ENCODE results near the gene TM4SF4.

The TM4SF4 gene

DNA sequence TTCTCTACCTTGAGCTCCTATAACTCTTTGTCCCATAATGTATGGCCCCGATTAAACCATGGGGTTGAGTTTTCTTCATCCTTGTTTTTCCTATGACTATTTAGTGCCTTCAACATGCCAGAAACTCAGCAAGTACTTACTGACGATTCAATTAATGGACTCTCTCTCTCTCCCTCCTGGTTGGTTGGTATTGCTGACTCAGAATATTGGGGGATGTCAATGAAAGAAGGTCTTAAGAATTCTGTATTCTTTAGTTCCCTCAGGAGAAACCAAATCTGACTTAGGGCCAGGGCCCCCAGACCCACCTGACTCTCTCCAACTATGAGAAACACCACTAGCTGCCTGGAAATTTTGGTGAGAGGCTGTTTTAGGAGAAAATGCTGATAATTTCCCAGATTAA is 40.8 kb downstream of the TM4SF4 start:
- no peak for DNase-seq

DNA sequence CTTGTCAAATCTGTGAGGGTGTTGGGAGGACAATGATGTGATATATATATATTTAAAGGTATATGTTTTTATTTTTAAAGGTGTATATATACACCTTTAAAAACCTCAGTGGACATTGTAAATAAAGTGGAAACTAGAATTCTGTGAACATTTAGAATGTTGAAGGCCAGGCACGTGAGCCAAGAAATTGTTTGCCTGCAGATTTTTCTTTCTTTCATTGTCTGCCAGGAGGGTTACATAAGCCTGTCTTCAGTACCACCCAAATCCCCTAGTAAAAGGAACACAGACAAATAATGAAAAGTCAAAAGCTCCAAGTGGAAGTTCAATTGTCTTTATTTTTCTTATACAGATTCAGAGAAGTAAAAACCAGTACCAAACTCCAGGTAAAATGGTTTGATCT is 42.4 kb downstream of the TM4SF4 start:
- no peak for DNase-seq

DNA sequence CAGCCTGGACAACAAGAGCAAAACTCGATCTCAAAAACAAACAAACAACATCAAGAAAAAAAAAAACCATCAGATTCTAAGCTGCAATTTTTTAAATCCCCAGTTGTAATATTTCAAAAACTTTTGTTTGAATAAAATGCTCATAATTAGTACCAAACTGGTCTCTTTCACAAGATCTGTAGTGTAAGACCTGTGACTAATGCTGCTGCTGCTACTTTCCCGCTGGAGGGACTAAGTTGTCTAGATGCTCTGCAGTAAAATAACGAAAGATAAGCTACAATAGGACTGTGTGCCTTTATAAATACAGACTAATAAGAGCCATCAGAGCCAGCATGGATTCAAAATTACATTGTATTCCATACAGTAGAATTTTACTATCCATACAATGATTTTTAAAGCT is 45.4 kb downstream of the TM4SF4 start:
- DNase-seq: no peak

DNA sequence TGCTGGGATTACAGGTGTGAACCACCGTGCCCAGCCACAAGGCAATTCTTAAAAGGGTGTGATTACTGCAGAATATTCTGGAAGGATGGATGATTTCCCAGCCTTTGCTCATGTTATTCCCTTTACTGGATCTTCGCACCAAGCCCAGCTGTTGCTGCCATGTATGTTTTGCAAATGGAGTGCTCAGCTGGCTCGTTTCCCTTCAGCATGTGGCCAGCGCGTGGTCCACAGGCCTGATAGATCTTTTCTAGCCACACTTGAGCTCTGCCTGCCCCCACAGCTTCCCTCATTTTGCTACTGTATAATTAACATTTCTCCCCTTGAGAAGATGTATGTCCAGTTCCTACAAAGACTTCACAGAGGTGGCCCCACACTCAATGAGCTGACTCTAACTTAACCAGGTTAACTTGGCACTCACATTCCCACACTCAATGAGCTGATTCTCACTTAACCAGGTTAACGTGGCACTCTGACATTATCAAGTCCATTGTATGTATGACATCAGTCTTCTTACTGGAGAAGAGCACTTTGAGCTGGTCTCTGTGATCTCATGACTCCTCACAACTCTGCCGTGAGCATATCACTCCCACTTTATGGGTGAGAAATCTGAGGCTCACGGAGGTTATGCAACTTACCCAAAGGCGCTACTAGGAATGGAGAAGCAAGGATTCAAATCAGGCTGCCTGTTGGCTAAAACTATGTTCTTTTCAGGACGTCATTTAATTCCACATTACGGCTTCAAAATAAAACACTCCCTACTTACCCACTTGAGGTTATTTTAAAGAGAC is 49.2 kb downstream of the TM4SF4 start:
- DNase-seq: no peak

DNA sequence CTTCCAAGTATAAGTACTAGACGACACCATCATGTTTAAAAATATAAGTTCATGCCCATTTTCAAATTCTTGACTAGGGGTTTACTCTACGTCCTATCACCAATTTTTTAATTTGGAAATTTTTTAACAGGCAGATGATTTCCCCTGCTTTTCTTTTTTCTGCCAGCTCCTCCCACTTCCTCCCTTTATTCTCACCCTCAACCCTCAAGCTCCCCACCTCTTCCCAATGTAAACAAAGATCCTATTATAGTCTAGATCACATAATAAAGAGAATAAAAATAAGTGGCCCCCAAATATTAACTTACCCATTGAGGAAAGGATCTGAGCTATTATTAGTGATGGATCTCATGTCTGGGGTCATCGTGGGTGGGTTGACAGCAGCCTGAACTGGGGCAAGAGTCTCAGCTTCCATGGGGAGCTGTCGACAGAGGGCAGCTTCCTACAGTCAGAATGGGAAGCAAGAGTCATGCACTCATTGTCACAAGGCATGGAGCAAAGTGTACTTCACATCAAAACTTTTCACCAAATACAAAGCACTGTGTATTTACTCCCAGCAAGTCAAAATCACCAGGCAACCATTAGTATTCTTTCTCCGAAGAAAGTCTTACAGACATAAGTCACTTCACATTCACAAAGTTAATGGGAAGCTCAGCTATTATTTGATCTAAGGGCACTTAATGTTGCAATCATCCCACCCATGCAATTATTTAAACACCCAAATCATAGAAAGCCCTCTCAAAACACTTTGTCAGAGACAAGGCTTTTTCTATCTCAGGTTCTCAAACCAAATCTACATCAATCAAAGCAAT is 53.2 kb downstream of the TM4SF4 start:
- no peak for DNase-seq

DNA sequence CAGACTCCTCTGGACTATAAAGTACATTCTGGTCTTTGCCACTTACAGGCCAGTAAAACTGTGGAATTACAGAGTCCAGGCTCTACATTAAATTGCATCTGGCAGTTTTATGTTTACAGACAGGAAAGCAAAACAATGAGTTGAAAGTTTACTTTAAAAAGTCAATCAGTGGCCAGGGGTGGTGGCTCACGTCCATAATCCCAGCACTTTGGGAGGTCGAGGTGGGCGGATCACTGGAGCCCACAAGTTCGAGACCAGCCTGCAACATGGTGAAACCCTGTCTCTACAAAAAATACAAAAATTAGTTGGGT is 53.8 kb downstream of the TM4SF4 start:
- no peak for DNase-seq

DNA sequence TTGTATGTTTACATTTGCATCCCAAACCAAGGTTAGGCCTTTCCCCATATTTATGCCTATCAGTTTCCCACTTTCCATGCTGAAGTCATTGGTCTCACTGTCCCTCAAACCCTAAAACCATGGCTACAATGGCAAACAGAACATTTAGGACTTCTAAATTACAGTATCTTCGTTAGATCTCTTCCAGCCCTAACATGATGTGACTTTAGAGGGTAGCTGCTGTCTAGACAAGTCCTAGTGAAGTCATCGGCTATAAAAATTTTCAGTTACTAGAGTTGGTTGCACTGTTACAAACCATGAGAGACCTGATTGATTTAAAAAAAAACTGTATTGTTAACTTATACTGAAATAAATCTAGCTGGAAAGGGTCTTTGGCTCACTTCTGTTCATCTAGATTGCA is 54.6 kb downstream of the TM4SF4 start:
- no peak for DNase-seq

DNA sequence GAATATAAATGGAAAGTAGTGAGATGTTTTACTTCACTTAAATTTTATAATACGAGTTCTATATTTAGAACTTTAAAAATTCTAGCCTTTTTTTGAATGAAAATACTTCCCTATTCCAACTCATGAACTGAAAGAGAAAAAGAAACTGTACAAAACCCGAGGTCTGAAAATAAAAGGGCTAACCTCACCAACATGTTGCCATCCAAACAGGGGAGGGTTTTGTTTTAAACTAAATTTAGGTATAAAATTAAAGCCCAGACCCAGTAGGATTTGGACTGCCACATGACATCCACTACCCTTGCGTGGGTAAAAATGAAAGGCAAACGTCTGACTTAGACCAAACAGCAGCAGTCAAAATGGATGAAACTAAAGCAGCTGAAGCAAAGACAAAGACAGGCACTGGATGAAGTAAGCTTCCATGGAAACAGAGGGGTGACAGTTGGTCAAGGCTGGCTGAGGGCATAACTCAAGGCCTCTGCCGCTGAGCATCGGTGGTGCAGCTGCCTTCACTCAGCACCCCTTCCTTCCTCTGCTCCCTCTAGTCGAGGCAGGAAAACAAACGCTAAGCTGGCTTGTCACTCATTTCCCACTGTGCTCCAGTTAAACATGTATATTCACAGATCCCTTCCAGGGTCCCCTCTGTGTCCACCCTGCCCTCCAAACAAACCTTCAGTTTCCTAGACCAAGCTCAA is 58.1 kb downstream of the TM4SF4 start:
- no peak for DNase-seq

DNA sequence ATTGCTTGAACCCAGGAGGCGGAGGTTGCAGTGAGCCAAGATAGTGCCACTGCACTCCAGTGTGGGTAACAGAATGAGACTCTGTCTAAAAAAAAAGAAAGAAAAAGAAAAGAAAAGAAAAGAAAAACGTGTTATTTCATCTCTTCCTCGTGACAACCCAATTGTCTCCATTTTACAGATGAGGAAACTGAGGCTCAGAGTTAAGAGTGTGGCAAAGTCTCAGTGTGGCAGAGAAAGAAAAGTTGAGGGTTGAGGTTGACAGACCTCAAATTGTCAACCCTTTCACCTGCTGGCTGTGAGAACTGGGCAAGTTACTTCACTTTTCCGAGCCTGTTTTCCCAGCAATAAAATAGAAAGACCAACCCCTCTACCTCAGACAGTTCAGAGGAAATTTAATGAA is 59.6 kb downstream of the TM4SF4 start:
- no peak for DNase-seq

DNA sequence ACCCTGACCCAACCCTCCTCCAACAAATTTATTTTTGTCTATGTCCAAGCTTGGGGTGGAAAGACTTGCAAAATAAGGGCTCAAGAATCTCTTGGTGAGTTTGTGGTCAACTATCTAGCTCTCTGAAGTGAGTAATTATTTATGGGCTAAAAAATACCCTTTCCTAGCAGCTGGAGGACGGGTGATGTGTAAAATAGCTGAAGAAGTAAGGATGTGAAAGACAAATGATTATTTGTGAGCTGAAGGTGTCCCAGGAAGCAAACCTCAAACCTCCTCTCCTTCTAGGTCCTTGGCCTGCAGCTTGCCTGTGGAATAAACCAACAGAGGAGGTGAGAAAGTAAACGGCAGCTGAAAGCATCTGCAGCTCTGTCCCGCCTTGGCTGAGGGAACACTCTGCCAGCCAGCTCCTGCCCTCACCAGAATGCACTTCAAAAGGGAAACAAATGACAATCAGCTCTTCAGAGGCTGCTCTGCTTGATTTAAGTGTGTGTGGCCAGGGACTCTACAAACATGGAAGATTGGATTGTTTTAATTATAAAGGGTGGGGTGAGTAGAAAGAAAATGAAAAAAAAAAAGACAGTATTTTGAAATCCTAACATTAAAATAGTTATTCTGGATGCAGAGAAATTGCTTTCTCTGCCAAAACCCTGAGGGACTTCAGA is 60.3 kb downstream of the TM4SF4 start:
- DNase-seq: peak; percentile 79

DNA sequence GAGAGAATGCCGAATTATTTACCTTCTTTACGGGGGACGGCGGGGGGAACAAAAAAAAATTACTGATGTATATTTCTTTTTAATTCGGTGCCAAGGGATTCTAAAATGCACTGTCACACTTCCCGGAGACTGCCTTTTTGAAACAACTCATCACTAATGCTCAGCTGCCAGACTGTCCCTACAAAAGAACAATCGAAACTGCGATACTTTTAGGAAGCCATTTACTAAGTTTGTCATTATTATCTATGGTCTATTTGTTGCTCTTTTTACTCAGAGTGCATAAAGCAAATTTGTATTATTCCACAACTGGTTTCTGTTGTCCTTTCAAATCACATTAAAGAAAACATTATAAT is 60.8 kb downstream of the TM4SF4 start:
- no peak for DNase-seq

DNA sequence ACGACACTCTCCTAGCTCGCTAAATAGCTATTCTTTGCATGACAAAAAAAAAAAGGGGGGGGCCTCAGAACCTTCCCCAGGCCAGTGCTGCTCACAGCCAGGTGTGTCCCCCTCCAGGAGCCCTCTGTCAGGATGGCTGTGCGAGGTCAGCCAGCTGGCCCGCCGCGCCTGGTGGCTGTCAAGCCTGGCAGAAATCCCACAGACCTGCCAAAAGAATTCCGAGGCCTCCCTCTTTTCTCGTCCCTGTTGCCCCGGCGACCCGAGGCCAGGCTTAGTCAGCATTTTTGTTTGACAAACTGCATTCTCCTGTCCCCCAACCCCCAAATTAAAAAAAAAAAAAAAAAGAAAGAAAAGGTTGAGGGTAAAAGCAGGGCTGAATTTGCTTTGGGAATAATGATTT is 61.9 kb downstream of the TM4SF4 start:
- peak; percentile 56 for DNase-seq

DNA sequence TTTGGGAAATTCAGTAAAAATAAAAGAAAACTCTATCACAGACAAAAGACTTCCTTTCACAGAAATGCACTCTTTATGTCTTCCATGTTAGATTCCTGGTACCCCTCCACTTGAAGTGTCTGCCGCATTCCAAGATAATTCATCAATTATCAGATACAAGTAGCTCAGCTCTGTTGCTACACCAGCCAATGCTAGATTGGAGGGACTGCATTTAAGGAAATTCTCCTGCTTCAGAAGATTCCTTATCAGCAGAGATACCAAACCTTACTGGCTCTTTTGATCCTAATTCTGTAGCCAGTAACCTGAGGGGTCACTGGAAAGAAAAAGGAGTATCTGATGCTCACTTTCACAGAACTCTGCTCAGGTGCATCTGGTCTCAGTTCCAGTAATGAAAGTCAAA is 63.9 kb downstream of the TM4SF4 start:
- no peak for DNase-seq

DNA sequence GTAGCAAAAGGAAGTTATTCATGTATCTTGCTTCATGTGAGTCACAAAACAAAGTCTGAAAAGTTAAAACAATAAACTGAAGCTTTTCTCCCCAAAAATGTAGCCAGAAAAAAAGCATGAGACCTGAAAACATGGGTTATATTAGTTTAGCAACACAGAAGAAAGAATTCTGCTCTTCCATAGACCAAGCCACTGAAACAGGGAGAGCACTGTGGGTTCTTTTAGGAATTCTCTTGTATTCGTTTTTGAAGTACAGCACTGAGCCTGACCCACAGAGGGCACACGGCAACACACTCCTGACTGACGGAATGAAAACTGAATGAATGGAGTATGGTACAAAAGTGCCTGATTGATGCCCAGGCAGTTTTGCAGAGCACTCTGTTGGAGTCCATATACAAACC is 66.6 kb downstream of the TM4SF4 start:
- DNase-seq: no peak

DNA sequence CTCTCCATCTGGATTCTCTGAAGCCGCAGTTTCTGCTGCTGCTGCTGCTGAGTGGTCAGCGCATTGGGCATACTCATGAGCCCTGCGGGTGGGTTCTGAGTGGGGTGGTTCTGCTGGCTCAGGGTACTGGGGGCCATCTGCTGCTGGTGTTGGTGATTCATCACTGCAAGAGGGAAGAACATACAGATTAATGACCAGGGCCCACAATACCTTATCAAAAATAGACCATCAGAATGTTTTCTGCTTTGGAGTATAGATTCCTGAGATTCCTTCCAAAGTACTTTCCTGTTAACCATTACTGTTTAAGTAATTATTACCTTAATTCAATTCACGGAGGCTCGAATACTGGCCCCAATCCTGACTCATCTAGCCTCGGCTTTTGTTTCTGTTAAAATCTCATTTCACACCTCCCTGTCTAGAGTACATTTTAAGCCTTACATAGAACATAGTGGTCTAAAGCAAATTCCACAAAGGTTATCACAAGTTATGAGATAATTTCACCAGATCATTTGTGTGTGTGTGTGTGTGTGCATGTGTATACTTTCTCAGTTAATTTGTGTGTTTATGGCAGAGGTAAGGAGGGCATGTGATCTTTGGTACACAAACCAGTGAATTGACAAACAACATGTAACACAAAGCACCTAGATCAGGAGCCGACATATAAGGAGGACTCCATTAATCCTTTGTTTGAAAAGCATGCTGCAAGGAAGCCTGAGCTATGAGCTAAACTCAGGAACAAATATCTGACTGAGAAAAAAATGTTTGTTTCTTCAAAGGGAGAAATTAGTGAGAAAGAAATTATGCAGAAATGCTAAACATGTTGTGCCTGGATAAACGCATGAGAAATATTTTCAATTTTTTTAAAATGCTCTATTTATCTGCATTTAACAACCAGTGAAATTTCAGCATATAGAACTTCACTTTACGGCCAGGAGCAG is 68.1 kb downstream of the TM4SF4 start:
- DNase-seq: no peak

DNA sequence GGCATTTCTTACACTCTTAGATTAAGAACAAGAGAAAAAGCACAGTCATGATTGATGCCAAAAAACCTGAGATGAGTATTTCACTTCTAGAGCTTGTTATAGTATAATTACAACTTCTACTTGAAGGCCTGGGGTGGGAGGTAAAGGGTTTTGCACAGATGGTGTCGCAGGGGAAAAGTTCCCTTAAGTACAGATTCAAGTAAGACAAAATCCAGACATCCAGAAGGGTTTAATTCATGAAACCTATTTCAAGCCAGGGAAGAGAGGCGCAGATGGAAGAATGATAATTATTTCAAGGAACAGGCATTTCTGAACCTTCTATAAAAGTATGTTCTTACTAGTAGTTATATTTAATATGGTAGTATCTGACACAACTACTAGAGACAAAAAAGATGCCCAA is 70.6 kb downstream of the TM4SF4 start:
- DNase-seq: no peak

DNA sequence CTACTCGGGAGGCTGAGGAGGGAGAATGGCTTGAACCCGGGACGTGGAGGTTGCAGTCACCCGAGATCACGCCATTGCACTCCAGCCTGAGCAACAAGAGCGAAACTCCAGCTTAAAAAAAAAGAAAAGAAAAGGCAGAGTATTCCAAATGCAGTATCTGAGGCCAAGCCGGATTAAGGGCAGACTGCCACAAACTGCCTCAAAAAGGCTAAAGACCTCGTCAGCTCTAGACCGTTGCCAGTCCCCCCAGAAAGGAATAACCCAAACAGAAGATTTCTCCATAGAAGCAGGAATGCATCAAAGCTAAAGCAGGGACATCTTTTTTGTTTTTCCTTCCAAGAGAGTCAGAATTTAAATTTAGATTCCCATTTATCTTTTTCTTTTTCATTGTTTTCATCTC is 72.9 kb downstream of the TM4SF4 start:
- DNase-seq: peak; percentile 78

DNA sequence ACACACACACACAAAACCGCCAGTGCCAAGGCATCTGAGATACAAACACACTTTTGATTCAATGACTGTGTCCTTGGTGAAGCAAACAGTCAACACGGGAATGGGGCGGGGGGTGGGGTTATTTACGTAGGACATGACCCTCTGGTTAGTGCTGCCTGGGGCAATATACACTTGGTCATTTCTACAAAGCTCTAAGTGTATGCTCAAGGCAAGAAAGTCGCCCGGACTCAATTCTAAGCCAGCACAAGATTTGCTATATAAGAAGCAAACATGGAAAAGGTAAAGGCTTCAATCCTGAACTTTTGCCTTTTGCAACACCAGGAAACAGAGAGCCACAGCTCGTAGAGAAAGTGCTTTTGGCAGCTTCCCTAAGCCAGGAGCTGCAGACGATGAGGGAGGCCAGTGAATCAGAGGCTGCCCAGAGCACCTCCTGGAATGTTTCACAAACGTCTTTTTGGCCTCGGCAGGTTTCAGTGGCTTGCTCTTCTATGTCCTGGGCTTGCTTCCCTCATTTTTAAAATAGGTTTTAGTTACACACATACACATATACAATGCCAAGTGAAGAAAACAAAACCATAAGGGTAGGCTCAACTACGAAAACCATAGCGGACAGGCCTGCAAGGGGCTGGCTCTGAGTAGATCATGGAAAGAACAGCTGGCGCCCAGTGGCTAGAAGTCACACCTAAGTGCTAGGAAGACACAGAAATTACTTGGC is 73.6 kb downstream of the TM4SF4 start:
- peak; percentile 72 for DNase-seq

DNA sequence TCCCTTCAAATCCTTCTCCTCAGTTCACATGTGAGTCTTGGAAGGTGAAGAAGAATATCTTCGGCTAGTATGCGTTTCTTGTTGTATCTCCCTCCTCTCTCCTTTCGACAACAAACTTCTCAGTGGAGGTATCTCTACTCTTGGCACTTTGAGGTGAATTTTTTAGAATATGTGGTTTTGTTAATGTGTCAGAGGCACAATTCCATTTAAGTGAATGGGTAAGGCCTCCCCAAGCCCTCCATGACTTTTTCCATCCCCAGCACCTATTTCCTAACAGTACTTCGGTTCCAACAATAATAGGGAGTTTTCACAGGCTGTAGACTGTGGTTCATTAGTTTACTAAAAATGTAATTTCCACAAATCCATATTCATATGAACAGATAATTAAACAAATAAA is 74.2 kb downstream of the TM4SF4 start:
- DNase-seq: no peak

DNA sequence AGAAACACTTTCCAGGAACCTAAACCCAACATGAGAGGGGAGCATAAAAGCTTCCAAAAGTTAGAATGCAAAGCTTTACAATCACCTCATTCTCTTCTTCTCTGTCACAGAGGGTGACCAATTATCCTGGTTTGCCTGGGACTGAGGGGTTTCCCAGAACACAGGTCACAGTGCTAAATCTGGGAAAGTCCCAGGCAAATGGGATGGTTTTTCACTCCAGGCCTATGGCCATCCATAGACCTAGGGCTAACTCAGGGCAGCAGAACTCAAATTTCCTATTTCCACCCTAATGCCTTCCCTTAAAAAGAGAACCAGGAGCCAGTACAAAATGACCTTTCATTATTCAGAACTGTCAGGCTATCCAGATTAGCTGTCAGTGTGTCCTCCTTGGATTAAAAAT is 77.0 kb downstream of the TM4SF4 start:
- DNase-seq: no peak

DNA sequence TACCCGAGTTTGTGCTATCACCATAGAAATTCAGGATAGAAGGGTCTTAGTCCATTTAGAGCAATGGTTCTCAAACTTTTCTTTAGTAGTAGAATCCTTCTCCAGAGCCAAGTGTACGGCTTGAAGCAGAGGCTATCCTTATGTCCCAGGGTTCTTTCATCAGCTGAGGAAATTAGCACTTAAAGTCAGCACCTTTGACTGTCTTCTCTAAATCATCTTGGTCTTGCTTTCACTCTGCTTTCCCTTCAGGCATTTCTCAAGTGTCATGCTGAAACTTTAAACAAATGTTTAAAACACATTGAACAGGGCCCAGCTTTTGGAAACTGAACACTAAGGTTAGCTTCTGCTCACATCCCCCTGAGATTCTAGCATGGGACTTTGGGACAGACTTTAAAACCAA is 78.2 kb downstream of the TM4SF4 start:
- no peak for DNase-seq

Measured in NCI-H446 treated with DMSO at 0.1 percent for 48 hours (cell line).